Measurements from ENCODE around the gene SLC6A18. TPM values are rescaled to one million over a fixed set of nuclear protein-coding genes. Genes with fewer than 3 reads are reported as not detected.

SLC6A18 gene
- total and polyA plus RNA-seq, 2 experiments from 2014 or later = not detected

DNA sequence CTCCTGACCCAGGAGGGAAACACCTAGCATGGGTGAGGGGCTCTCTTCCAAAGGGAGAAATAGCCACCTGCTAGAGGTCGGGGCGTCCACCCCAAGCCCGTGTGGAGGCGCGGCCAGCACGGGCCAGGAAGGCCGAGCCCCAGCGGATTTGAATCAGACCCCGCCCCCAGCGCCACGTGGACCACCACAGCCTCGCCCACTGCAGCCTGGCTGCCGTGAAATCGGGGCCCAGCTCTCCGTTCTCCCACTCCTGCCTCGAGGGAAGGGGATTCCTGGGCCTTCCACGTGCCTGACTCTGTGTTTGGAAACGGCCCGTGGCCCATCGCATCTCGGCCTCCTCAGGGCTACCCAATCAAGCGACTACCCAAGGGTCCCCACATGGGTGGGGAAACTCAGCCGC is 31.6 kb downstream of the SLC6A18 start:
- H3K9me3 ChIP-seq (ENCODE audit: low read depth) = no peaks in the 10 kb centered on the region
- H3K4me3 ChIP-seq = no peak overlapping the region
- H3K27ac ChIP-seq = no peak overlapping the region
- TF ChIP-seq, protein P1, sequence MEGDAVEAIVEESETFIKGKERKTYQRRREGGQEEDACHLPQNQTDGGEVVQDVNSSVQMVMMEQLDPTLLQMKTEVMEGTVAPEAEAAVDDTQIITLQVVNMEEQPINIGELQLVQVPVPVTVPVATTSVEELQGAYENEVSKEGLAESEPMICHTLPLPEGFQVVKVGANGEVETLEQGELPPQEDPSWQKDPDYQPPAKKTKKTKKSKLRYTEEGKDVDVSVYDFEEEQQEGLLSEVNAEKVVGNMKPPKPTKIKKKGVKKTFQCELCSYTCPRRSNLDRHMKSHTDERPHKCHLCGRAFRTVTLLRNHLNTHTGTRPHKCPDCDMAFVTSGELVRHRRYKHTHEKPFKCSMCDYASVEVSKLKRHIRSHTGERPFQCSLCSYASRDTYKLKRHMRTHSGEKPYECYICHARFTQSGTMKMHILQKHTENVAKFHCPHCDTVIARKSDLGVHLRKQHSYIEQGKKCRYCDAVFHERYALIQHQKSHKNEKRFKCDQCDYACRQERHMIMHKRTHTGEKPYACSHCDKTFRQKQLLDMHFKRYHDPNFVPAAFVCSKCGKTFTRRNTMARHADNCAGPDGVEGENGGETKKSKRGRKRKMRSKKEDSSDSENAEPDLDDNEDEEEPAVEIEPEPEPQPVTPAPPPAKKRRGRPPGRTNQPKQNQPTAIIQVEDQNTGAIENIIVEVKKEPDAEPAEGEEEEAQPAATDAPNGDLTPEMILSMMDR (IDR thresholded peaks at IDR 0.05; ENCODE audit: low read depth, low read length) = no peak
- H3K36me3 ChIP-seq = no peaks in the 10 kb centered on the region
- H3K4me1 ChIP-seq (ENCODE audit: low read depth) = no peaks in the 10 kb centered on the region
- H3K27me3 ChIP-seq = no peaks in the 10 kb centered on the region
- DNase-seq (ENCODE audit: low read depth in 1 of 2, low spot score in 1 of 2) = no peak

DNA sequence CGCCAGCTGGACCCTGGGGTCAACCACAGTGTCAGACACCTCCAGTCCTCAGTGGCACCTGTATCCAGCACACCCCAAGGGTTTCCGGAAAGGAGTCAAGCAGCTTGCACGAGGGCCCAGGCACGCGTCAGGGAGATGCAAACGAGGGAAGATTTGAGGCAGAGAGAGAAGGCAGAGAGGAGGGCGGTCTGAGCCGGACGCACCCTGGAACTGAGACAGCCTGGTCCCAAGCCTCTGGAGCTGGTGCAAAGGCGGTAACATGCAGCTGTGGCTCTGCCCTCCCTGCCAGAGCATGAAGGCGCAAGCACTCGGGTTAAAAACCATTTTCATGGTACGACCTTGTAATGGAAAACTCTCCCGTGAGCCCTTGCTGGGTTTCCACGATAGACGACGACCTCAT is 32.2 kb downstream of the SLC6A18 start:
- no peaks in the 10 kb centered on the region for H3K36me3 ChIP-seq
- no peak overlapping the region for H3K4me3 ChIP-seq
- TF ChIP-seq, protein P1 (IDR thresholded peaks at IDR 0.05; ENCODE audit: low read depth, low read length) = no peak
- no peaks in the 10 kb centered on the region for H3K27me3 ChIP-seq
- H3K27ac ChIP-seq = no peak overlapping the region
- no peak for DNase-seq (ENCODE audit: low read depth in 1 of 2, low spot score in 1 of 2)
- no peaks in the 10 kb centered on the region for H3K9me3 ChIP-seq (ENCODE audit: low read depth)
- no peaks in the 10 kb centered on the region for H3K4me1 ChIP-seq (ENCODE audit: low read depth)

DNA sequence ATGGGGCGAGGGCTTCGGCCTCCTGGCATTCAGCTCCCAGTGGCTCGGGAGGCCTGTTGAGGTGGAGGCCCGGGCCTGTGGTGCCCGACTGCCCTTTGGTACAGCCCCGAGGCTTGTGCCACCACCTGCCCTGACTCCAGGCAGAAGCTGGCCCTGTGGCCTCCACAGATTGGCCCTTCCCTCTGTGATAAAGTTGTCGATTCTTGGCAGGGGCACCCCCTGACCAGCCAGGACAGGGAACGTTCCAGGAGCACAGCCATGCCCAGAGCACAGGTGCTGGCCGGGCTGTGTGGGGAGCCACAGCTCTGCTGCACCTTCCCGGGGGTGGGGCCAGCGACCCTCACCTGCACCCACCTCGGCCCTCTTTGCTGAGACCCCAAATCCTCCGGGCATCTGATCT is 32.7 kb downstream of the SLC6A18 start:
- Histone ChIP-seq H3K27me3 (no peaks in the 10 kb centered on the region), H3K4me3 (no peak overlapping the region), H3K27ac (no peak overlapping the region), H3K36me3 (no peaks in the 10 kb centered on the region), H3K4me1 (ENCODE audit: low read depth) (no peaks in the 10 kb centered on the region), H3K9me3 (ENCODE audit: low read depth) (no peaks in the 10 kb centered on the region)
- TF ChIP-seq, protein P1 (IDR thresholded peaks at IDR 0.05; ENCODE audit: low read depth, low read length) = no peak
- DNase-seq (ENCODE audit: low read depth in 1 of 2, low spot score in 1 of 2) = no peak

DNA sequence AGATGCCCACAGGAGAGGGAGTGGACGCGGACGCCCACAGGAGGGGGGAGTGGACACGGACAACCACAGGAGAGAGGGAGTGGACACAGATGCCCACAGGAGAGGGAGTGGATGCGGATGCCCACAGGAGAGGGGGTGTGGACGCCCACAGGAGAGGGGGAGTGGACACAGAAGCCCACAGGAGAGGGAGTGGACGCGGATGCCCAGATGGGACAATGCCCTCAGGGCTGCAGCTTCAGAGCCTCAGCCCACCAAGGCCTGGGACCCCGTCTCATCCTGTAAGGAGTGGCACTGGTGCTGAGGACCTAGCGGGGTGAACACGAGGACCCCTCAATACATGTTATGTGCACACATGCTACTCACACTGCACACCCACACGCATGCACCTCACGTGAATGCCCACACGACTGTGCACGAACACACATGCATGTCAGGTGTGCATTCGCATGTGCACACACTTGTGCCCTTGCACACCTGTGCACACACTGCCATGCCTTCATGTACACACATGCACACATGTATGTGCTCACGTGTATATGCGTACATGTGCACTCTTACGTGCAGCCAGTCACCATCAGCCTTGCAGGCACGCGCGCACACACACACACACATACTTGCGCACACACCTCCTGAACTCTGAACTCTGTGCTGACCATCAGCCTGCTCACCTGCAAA is 34.8 kb downstream of the SLC6A18 start:
- H3K27me3 ChIP-seq = no peaks in the 10 kb centered on the region
- no peak overlapping the region for H3K4me3 ChIP-seq
- TF ChIP-seq, protein P1 (IDR thresholded peaks at IDR 0.05; ENCODE audit: low read depth, low read length) = no peak
- DNase-seq (ENCODE audit: low read depth in 1 of 2, low spot score in 1 of 2) = no peak
- H3K4me1 ChIP-seq (ENCODE audit: low read depth) = no peaks in the 10 kb centered on the region
- H3K36me3 ChIP-seq = no peaks in the 10 kb centered on the region
- no peaks in the 10 kb centered on the region for H3K9me3 ChIP-seq (ENCODE audit: low read depth)
- no peak overlapping the region for H3K27ac ChIP-seq

DNA sequence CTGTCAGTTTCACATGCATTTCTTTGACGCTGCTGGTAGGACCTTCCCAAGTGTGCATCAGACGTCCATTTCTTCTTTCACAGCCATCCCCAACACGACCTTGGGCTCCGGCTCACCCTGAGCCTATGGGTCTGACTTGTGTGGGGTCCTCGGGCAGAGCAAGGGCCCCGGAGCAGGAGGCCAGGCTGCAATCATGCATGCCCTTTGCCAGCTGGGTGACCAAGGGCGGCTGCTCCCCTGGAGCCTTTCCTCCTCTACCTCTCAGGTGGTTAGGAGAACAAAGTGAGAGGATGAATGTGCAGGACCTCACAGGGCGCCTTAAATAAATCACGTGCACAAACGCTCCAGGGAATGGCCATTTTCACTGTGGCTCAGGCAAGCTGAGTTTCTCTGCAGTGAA is 36.5 kb downstream of the SLC6A18 start:
- H3K36me3 ChIP-seq = no peaks in the 10 kb centered on the region
- TF ChIP-seq, protein P1 (IDR thresholded peaks at IDR 0.05; ENCODE audit: low read depth, low read length) = no peak

More for the DNA sequence above, 36.5 kb downstream of the SLC6A18 start:
- DNase-seq (ENCODE audit: low read depth in 1 of 2, low spot score in 1 of 2) = no peak
- Histone ChIP-seq H3K9me3 (ENCODE audit: low read depth) (no peaks in the 10 kb centered on the region), H3K27ac (no peak overlapping the region), H3K27me3 (no peaks in the 10 kb centered on the region), H3K4me1 (ENCODE audit: low read depth) (no peaks in the 10 kb centered on the region), H3K4me3 (no peak overlapping the region)
